ENCODE data around the gene AP5Z1. TPM values are rescaled to one million over a fixed set of nuclear protein-coding genes. Genes with fewer than 3 reads are reported as not detected.
"Not testable (repeated sequence)": the region's sequence is repeated elsewhere in the genome, so short reads cannot be mapped to it uniquely, and the experiment has no call there.

AP5Z1 gene
- total RNA-seq, 4 donors from 2014 or later = 19.7 to 35.4 (median 25.4) TPM

GRCh38 chr7:4799508-4800268 lies 24.3 kb downstream of the AP5Z1 start:
- H3K4me3 ChIP-seq (replicated peaks in 1 of 3) = no peak overlapping the region
- no peaks in the 10 kb centered on the region for H3K4me1 ChIP-seq
- no peaks in the 10 kb centered on the region for H3K36me3 ChIP-seq
- DNase-seq = no peak
- intact Hi-C loops (cut with DNase I) = loop anchor here (10.0 kb wide), 1 partner anchor 285 kb away; no protein-coding TSS in a partner anchor
- H3K9me3 ChIP-seq = no peaks in the 10 kb centered on the region
- no peak overlapping the region for H3K27ac ChIP-seq
- TF ChIP-seq POLR2A (IDR thresholded peaks at IDR 0.05) (no peak), CTCF (IDR thresholded peaks at IDR 0.05) (no peak)
- WGBS, 2 donors = 87 to 88% methylated on average over 15 to 22 of the region's 39 CpGs
- no peaks in the 10 kb centered on the region for H3K27me3 ChIP-seq

- 90 to 91% methylated on average over 8 to 9 of the region's 10 CpGs for WGBS, 2 donors
- intact Hi-C loops (cut with DNase I) = loop anchor here (10.0 kb wide), 1 partner anchor 284 kb away; no protein-coding TSS in a partner anchor
- TF ChIP-seq CTCF (IDR thresholded peaks at IDR 0.05) = no peak
- no peak for TF ChIP-seq POLR2A (IDR thresholded peaks at IDR 0.05)
- no peaks in the 10 kb centered on the region for H3K36me3 ChIP-seq
- no peak overlapping the region for H3K4me3 ChIP-seq (replicated peaks in 1 of 3)
- no peaks in the 10 kb centered on the region for H3K4me1 ChIP-seq
- H3K27ac ChIP-seq = no peak overlapping the region
- no peak for DNase-seq
- H3K9me3 ChIP-seq = no peaks in the 10 kb centered on the region
- no peaks in the 10 kb centered on the region for H3K27me3 ChIP-seq
Measured at GRCh38 chr7:4800487-4800886, 25.1 kb downstream of the AP5Z1 start.

GRCh38 chr7:4800926-4801838 lies 25.8 kb downstream of the AP5Z1 start:
- TF ChIP-seq POLR2A (IDR thresholded peaks at IDR 0.05) (no peak), CTCF (IDR thresholded peaks at IDR 0.05) (no peak)
- no peaks in the 10 kb centered on the region for H3K36me3 ChIP-seq
- H3K27me3 ChIP-seq = no peaks in the 10 kb centered on the region
- no peak for DNase-seq
- intact Hi-C loops (cut with DNase I) = loop anchor here (10.0 kb wide), 1 partner anchor 284 kb away; no protein-coding TSS in a partner anchor
- H3K27ac ChIP-seq = no peak overlapping the region
- WGBS, 2 donors = 93 to 95% methylated on average over 11 to 19 of the region's 27 CpGs
- H3K4me3 ChIP-seq (replicated peaks in 1 of 3) = no peak overlapping the region
- H3K4me1 ChIP-seq = no peaks in the 10 kb centered on the region
- no peaks in the 10 kb centered on the region for H3K9me3 ChIP-seq

GRCh38 chr7:4801839-4802231 lies 26.4 kb downstream of the AP5Z1 start:
- Histone ChIP-seq H3K27ac (no peak overlapping the region), H3K36me3 (no peaks in the 10 kb centered on the region), H3K27me3 (no peaks in the 10 kb centered on the region), H3K9me3 (no peaks in the 10 kb centered on the region), H3K4me3 (replicated peaks in 1 of 3) (no peak overlapping the region), H3K4me1 (no peaks in the 10 kb centered on the region)
- WGBS, 2 donors = 82 to 96% methylated on average over 3 to 9 of the region's 18 CpGs
- intact Hi-C loops (cut with DNase I) = loop anchor here (10.0 kb wide), 1 partner anchor 283 kb away; no protein-coding TSS in a partner anchor
- TF ChIP-seq CTCF (IDR thresholded peaks at IDR 0.05) (no peak), POLR2A (IDR thresholded peaks at IDR 0.05) (no peak)
- no peak for DNase-seq

GRCh38 chr7:4802577-4802976 lies 27.2 kb downstream of the AP5Z1 start:
- H3K27ac ChIP-seq; H3K27me3 ChIP-seq; H3K4me1 ChIP-seq; H3K4me3 ChIP-seq (replicated peaks in 1 of 3); H3K36me3 ChIP-seq; H3K9me3 ChIP-seq; DNase-seq: not testable (repeated sequence)
- 93% methylated on average over 8 of the region's 23 CpGs; no CpG with 5 or more reads in 1 of the 2 donors for WGBS, 2 donors
- intact Hi-C loops (cut with DNase I) = loop anchor here (10.0 kb wide), 1 partner anchor 282 kb away; no protein-coding TSS in a partner anchor
